Peyer's patch (tissue), 4 donors: Measurements from ENCODE around the gene PVALB. TPM values are rescaled to one million over a fixed set of nuclear protein-coding genes. Genes with fewer than 3 reads are reported as not detected.

Source experiments
- DNase-seq, 3 donors: peaks; one replicate each; pipeline ENCODE4 v3.0.0-alpha.2; 2017 to 2019
- H3K27ac ChIP-seq, 4 donors: fragments of 200-600 bp; sonication (generic); one replicate each; pipeline ENCODE4 v1.5.1; 2016 to 2019
- H3K27me3 ChIP-seq, 2 donors: fragments of 200-600 bp; sonication (generic); one replicate each; pipeline ENCODE4 v1.5.1; 2019
- H3K36me3 ChIP-seq, 3 donors: fragments of 200-600 bp; sonication (generic); one replicate each; pipeline ENCODE4 v1.5.1; 2016 to 2019
- H3K4me1 ChIP-seq, 4 donors: fragments of 200-600 bp; sonication (generic); one replicate each; pipeline ENCODE4 v1.5.1; 2016 to 2019
- H3K4me3 ChIP-seq, 4 donors: fragments of 200-600 bp; sonication (generic); 1 replicate in 3 of 4; 2 replicates in 1 of 4; pipeline ENCODE4 v1.5.1; 2016 to 2019; ENCODE audit warnings: mild to moderate bottlenecking in 1 of 4
- H3K9me3 ChIP-seq, 4 donors: fragments of 200-600 bp; sonication (generic); one replicate each; pipeline ENCODE4 v1.5.1; 2016 to 2019; ENCODE audit warnings: mild to moderate bottlenecking in 1 of 4
- CTCF ChIP-seq, 6 experiments: fragments of 450-650 bp in 4 of 6; fragments of 200-600 bp in 2 of 6; sonication (generic) in 1 of 6; IDR thresholded peaks; one replicate each; pipeline ENCODE4 v1.5.1; 2017 to 2019; ENCODE audit warnings: antibody characterized with exemption in 6 of 6, mild to moderate bottlenecking in 3 of 6, moderate library complexity in 1 of 6
- POLR2A ChIP-seq, 2 donors: fragments of 450-650 bp; IDR thresholded peaks; one replicate each; pipeline ENCODE4 v1.5.1; 2017; ENCODE audit warnings: antibody characterized with exemption in 2 of 2, mild to moderate bottlenecking in 2 of 2, moderate library complexity in 2 of 2
- total RNA-seq, 4 donors: library from RNA; depleted of rRNA; stranded (reverse); fragments of >200 nt; gene quantifications; one replicate each; pipeline ENCODE4 v1.1.0, GENCODE V29; 2016

Gene PVALB
- total RNA-seq, 4 donors from 2014 or later, result not detected

DNA sequence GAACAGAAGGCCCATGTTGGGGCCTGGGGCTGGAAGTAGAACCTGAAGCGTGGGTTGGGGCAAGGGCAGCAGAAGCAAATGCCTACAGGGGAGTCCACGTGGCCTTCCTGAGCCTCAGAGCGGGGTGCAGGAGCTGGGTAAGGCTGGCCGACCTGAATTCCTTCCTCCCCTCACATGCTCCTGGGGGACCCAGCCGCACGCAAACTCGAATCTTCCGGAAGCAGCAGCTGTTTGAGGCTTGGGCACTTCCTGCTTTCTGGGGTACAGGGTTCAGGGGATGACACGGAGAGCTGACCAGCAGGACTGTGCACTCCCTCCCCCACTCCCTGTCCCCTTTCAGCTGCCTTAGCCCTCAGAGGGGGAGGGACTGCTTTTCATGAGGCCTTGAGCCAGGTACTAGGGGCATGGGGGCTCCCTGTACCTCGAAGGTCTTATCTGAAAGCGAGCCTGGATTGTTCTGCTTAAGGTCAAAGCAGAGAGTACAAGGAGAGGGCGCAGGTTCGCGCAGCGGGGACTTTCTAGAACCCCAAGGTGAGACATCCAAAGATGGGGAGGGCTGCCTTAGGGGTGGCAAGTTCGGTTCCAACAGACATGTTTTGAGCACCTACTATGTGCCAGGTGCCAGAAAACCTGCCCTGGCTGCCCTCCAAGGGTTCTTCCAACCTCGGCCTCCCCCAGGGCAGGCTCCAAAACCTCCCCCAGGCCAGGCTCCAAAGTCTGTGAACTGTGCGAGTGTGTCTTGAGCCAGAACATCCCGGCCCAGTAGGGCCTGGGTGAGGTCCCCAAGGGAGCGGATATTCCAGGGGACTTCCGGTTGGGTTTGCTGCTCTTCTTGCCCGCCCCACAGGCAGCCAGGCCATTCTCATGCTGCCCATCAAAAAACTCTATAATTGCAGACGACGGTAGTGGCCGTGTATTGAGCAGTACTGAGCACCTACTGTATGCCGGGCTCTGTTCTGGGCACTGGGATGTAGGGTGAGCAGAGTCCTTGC, 45.7 kb upstream of the PVALB start:
- Histone ChIP-seq H3K4me1 (no peaks in the 10 kb centered on the region), H3K36me3 (no peaks in the 10 kb centered on the region), H3K4me3 (peak overlapping the region in 3 of 4 donors; percentile 8 to 44 (median 31)), H3K9me3 (no peaks in the 10 kb centered on the region), H3K27me3 (no peaks in the 10 kb centered on the region), H3K27ac (peak overlapping the region; percentile 50 to 82 (median 66))
- DNase-seq, result peak in 2 of 3 donors; percentile 74 to 81
- TF ChIP-seq CTCF (IDR thresholded peaks at IDR 0.05), result no peak
- TF ChIP-seq POLR2A (IDR thresholded peaks at IDR 0.05), result no peak

DNA sequence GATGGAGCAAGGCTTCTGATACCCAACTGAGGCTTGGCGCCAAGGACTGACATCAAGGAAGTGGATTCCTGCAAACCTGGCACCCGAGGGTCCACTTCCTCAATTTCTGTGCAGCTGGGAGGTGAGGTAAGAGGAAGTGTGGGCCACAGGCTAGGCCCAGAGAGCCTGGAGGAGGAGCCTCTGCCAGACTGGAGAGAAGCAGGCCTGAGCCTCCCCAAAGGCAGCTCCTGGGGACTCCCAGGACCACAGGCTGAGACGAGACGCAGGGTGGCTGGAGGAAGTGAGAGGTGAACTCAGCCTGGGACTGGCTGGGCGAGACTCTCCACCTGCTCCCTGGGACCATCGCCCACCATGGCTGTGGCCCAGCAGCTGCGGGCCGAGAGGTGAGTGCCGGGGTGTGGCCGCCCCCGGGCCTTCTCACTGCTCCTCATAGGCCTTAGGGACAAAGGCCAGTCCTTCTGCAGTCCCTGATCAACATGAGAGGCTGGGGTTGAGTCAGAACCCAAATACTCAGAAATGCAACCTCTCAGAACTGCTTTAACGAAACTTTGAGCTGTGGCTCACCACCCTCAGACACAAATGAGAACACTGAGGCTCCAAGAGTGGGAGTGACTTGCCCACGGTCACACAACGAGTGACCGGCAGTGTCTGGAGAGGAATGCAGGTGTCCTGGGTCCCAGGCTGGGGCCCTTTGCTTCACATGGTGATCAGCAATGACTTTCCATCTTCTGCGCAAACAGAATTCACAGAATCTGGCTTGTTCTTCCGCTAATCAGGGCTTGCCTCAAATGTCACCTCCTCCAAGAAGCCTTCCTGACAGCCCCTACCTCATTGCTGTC, 44.2 kb upstream of the PVALB start, which contains the start of gene NCF4:
TSS of gene NCF4 (plus strand) at position 186 of the 839 bp plus-strand sequence. CDS start at position 352, 166 bp downstream.
- TF ChIP-seq CTCF (IDR thresholded peaks at IDR 0.05), result no peak
- TF ChIP-seq POLR2A (IDR thresholded peaks at IDR 0.05), result no peak
- DNase-seq, result peak in 2 of 3 donors; percentile 87 to 92
- Histone ChIP-seq H3K9me3 (no peaks in the 10 kb centered on the region), H3K4me3 (peak within 1 kb of the TSS; percentile 9 to 44 (median 28)), H3K27ac (peak within 1 kb of the TSS; percentile 65 to 82 (median 70)), H3K27me3 (no peaks in the 10 kb centered on the region), H3K4me1 (no peaks in the 10 kb centered on the region), H3K36me3 (no peaks in the 10 kb centered on the region)

GRCh38 chr22:36860438-36860820, 43.6 kb upstream of the PVALB start:
- Histone ChIP-seq H3K27me3 (no peaks in the 10 kb centered on the region), H3K4me3 (peak overlapping the region in 1 of 4 donors; percentile 44), H3K27ac (peak overlapping the region; percentile 33 to 82 (median 70)), H3K4me1 (no peaks in the 10 kb centered on the region), H3K9me3 (no peaks in the 10 kb centered on the region), H3K36me3 (no peaks in the 10 kb centered on the region)
- no peak for DNase-seq
- TF ChIP-seq CTCF (IDR thresholded peaks at IDR 0.05) (no peak), POLR2A (IDR thresholded peaks at IDR 0.05) (no peak)

- H3K4me1 ChIP-seq, result no peaks in the 10 kb centered on the region
- H3K9me3 ChIP-seq, result no peaks in the 10 kb centered on the region
- H3K27ac ChIP-seq, result peak overlapping the region in 3 of 4 donors; percentile 33 to 82 (median 68)
- TF ChIP-seq POLR2A (IDR thresholded peaks at IDR 0.05) (no peak), CTCF (IDR thresholded peaks at IDR 0.05) (no peak)
- no peaks in the 10 kb centered on the region for H3K27me3 ChIP-seq
- H3K36me3 ChIP-seq, result no peaks in the 10 kb centered on the region
- DNase-seq, result no peak
- H3K4me3 ChIP-seq, result no peak overlapping the region
Measured at GRCh38 chr22:36860017-36860416, 43.2 kb upstream of the PVALB start.

DNA sequence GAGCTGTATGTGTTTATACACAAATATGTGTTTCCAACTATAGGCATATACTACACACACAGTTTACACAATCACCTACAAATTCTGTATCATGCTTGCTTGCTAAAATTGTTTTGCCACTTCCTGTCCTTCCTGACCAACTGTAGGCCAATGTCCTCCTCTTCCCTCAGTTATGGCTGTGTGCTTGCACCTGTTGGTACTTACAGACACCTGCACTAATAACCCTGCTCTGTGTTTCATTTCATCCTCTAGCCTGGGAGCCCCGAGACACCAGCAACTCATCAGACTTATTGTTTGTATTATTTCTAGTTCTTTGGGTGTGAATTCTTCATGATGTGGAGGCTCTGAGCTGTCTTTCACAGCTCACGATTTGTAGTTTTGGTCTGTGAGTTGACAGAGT, 42.1 kb upstream of the PVALB start:
- H3K27ac ChIP-seq, result peak overlapping the region in 1 of 4 donors; percentile 82
- H3K9me3 ChIP-seq, result no peaks in the 10 kb centered on the region
- H3K4me3 ChIP-seq, result no peak overlapping the region
- TF ChIP-seq POLR2A (IDR thresholded peaks at IDR 0.05) (no peak), CTCF (IDR thresholded peaks at IDR 0.05) (no peak)
- no peaks in the 10 kb centered on the region for H3K36me3 ChIP-seq
- no peaks in the 10 kb centered on the region for H3K27me3 ChIP-seq
- no peak for DNase-seq
- H3K4me1 ChIP-seq, result no peaks in the 10 kb centered on the region
